ENCODE measurements around the gene P2RX4.
"Not testable (repeated sequence)": the region's sequence is repeated elsewhere in the genome, so short reads cannot be mapped to it uniquely, and the experiment has no call there.

The P2RX4 gene

GRCh38 chr12:121189131-121189530 is 20.8 kb upstream of the P2RX4 start:
- no peak for DNase-seq (ENCODE audit: low read depth)

GRCh38 chr12:121189619-121190155 is 20.2 kb upstream of the P2RX4 start:
- no peak for DNase-seq (ENCODE audit: low read depth)

GRCh38 chr12:121190523-121191031 is 19.4 kb upstream of the P2RX4 start:
- DNase-seq (ENCODE audit: low read depth) = peak; percentile 98

- peak; percentile 24 for DNase-seq (ENCODE audit: low read depth)
Measured at GRCh38 chr12:121191151-121191550, 18.8 kb upstream of the P2RX4 start.

- no peak for DNase-seq (ENCODE audit: low read depth)
Measured at GRCh38 chr12:121196902-121197301, 13.0 kb upstream of the P2RX4 start.

- DNase-seq (ENCODE audit: low read depth) = no peak
Measured at GRCh38 chr12:121198949-121199348, 11.0 kb upstream of the P2RX4 start.

- DNase-seq (ENCODE audit: low read depth) = not testable (repeated sequence)
Measured at GRCh38 chr12:121201140-121201539, 8.8 kb upstream of the P2RX4 start.

GRCh38 chr12:121202407-121203355 is 7.2 kb upstream of the P2RX4 start:
- DNase-seq (ENCODE audit: low read depth) = no peak

GRCh38 chr12:121203482-121203881 is 6.4 kb upstream of the P2RX4 start:
- DNase-seq (ENCODE audit: low read depth) = no peak

- DNase-seq (ENCODE audit: low read depth) = no peak
Measured at GRCh38 chr12:121205491-121205890, 4.4 kb upstream of the P2RX4 start.

GRCh38 chr12:121208571-121208970 is 1.4 kb upstream of the P2RX4 start:
- DNase-seq (ENCODE audit: low read depth) = not testable (repeated sequence)

- no peak for DNase-seq (ENCODE audit: low read depth)
Measured at GRCh38 chr12:121209221-121209620, 708 bp upstream of the P2RX4 start.

GRCh38 chr12:121212875-121213274 is 2.9 kb downstream of the P2RX4 start:
- no peak for DNase-seq (ENCODE audit: low read depth)

GRCh38 chr12:121214166-121214777 is 4.3 kb downstream of the P2RX4 start:
- peak; percentile 76 for DNase-seq (ENCODE audit: low read depth)

GRCh38 chr12:121214855-121215745 is 5.2 kb downstream of the P2RX4 start:
- peak; percentile 97 for DNase-seq (ENCODE audit: low read depth)

GRCh38 chr12:121216102-121216501 is 6.2 kb downstream of the P2RX4 start:
- DNase-seq (ENCODE audit: low read depth) = no peak

GRCh38 chr12:121217063-121217462 is 7.1 kb downstream of the P2RX4 start:
- DNase-seq (ENCODE audit: low read depth) = no peak

GRCh38 chr12:121217761-121218160 is 7.8 kb downstream of the P2RX4 start:
- DNase-seq (ENCODE audit: low read depth) = no peak

- no peak for DNase-seq (ENCODE audit: low read depth)
Measured at GRCh38 chr12:121218588-121219352, 8.8 kb downstream of the P2RX4 start.

- no peak for DNase-seq (ENCODE audit: low read depth)
Measured at GRCh38 chr12:121219353-121219986, 9.5 kb downstream of the P2RX4 start.

GRCh38 chr12:121222847-121223246 is 12.9 kb downstream of the P2RX4 start:
- no peak for DNase-seq (ENCODE audit: low read depth)
